Stimulated activated CD4-positive, alpha-beta T cell treated with anti-CD3 and anti-CD28 coated beads, Interleukin-4, amount 100 ng/mL, for 1 hour (primary cell): ENCODE data around the gene CGB5.
"Not testable (repeated sequence)": the region's sequence is repeated elsewhere in the genome, so short reads cannot be mapped to it uniquely, and the experiment has no call there.

ENCODE experiments used
- DNase-seq: peaks from one replicate; pipeline ENCODE4 v3.0.0-alpha.2; 2020

Gene CGB5

GRCh38 chr19:49022116-49022515, 21.5 kb upstream of the CGB5 start:
- DNase-seq: no peak

GRCh38 chr19:49024233-49024632, 19.4 kb upstream of the CGB5 start, which contains the start of gene CGB3:
TSS of gene CGB3 (minus strand) at chr19:49024333. CDS start at chr19:49023971, 362 bp downstream.
- DNase-seq: not testable (repeated sequence)

- DNase-seq: not testable (repeated sequence)
These were observed 18.6 kb upstream of the CGB5 start for GRCh38 chr19:49025088-49025487.

- not testable (repeated sequence) for DNase-seq
These were observed 18.0 kb upstream of the CGB5 start for GRCh38 chr19:49025599-49025998.

- not testable (repeated sequence) for DNase-seq
These were observed 15.0 kb upstream of the CGB5 start for GRCh38 chr19:49028686-49029085.

GRCh38 chr19:49029749-49030148, 13.9 kb upstream of the CGB5 start:
- DNase-seq: not testable (repeated sequence)

GRCh38 chr19:49030323-49030722, 13.3 kb upstream of the CGB5 start:
- DNase-seq: not testable (repeated sequence)

GRCh38 chr19:49031642-49032301, 11.9 kb upstream of the CGB5 start, which contains the start of gene CGB2:
TSS of gene CGB2 (plus strand) at chr19:49031890. CDS start at chr19:49032096, 206 bp downstream.
- DNase-seq: peak; percentile 55

- DNase-seq: peak; percentile 41
These were observed 6.8 kb upstream of the CGB5 start, which contains the start of gene CGB1 for GRCh38 chr19:49036815-49037214. TSS of gene CGB1 (minus strand) at chr19:49036895. CDS start at chr19:49036711, 184 bp downstream.

- DNase-seq: not testable (repeated sequence)
These were observed 5.5 kb upstream of the CGB5 start for GRCh38 chr19:49038111-49038510.

- DNase-seq: not testable (repeated sequence)
These were observed 4.9 kb upstream of the CGB5 start for GRCh38 chr19:49038557-49039276.

GRCh38 chr19:49039736-49040135, 3.9 kb upstream of the CGB5 start:
- not testable (repeated sequence) for DNase-seq

GRCh38 chr19:49042177-49042576, 1.5 kb upstream of the CGB5 start:
- DNase-seq: no peak

GRCh38 chr19:49042666-49043065, 982 bp upstream of the CGB5 start:
- not testable (repeated sequence) for DNase-seq

GRCh38 chr19:49049011-49049410, 5.4 kb downstream of the CGB5 start, which contains the start of gene CGB8:
TSS of gene CGB8 (minus strand) at chr19:49049111. CDS start at chr19:49048739, 372 bp downstream.
- not testable (repeated sequence) for DNase-seq

GRCh38 chr19:49049834-49050233, 6.2 kb downstream of the CGB5 start:
- not testable (repeated sequence) for DNase-seq

GRCh38 chr19:49050376-49051033, 6.9 kb downstream of the CGB5 start:
- not testable (repeated sequence) for DNase-seq

- peak; percentile 63 for DNase-seq
These were observed 12.7 kb downstream of the CGB5 start for GRCh38 chr19:49056101-49056901.

GRCh38 chr19:49056902-49057596, 13.4 kb downstream of the CGB5 start:
- DNase-seq: not testable (repeated sequence)

- DNase-seq: no peak
These were observed 14.1 kb downstream of the CGB5 start, which contains the start of gene CGB7 for GRCh38 chr19:49057636-49058234. TSS of gene CGB7 (minus strand) at chr19:49057749. CDS start at chr19:49055375, 2,374 bp downstream.

- DNase-seq: peak; percentile 39
These were observed 14.9 kb downstream of the CGB5 start for GRCh38 chr19:49058562-49058961.
